ENCODE data around the gene TSHZ3.

TSHZ3 gene

DNA sequence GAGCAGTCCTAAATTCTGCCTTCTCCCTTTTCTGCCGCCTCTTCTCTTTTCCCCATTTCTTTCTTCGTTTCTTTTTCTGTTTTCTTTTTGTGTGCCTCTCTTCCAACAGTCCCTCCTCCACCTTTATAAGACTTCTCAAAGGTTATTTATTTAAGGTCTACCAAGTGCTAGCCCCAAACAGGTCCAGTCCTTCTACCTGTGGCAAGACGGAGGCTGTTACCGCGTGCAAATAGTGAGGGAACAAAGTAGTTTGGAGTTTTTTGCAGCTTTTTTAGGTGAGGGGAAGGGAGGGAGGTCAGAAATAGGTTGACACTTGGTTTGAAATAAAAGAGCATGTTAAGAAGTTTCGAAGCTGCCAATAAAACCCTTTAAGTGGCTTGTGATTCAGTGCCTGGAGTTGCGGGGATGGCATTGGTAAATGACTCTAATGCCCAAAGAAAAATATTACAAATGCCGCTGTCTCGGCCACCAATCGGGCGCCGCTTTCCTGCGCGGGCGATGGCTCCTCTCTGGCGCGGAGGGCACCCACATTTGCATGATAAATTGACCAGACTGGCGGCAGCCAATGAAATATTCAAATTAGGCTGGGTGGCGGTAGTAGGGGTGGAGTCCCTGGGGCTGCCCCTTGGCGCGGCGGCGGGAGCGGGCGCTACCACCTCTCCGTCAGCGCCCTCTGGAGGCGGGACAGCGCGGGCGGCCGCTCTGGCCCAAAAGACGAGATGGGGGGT is 7.5 kb upstream of the TSHZ3 start:
- TF ChIP-seq L3MBTL2 (conservative IDR thresholded peaks at IDR 0.05) (0 out of 2 replicates have a peak, but pooled peaks have one; percentile 7), FOXM1 (IDR thresholded peaks at IDR 0.05; ENCODE audit: borderline replicate concordance) (no peak)
- POLR2A ChIA-PET: no interaction called here
- CTCF ChIA-PET: no interaction called here
- peak; percentile 81 for DNase-seq (ENCODE audit: extremely low spot score)

DNA sequence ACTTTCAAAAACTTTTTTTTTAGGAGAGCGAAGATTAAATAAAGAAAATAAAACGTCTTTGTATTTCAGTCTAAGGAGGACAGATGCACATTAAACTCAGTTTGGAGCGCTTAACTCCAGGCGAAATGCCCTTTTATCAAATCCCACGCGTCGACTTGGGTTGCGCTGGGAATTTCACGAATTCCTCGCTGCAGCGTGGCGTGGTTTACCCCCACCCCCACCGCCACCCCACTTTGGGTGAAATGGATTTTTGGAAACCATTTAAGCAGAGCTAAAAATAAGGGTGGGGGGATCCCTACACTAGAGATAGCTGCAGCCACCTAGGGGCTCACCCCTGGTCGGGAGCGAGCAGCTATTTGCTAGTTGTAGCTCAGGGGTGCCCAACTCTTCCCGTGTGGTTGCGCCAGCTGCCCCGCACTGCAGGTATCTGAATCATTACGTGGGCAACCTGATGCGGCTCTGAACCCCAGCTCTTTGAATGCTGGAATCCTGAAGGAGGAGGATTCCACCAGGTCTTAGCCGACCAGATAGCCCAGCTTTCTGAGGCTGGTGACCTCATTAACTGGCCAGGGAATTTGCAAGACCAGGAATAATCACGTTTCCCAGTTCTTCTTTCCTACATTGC is 6.5 kb upstream of the TSHZ3 start:
- ChIA-PET CTCF (interaction anchor here (0.8 to 1.5 kb wide), 3 partner anchors 10 to 678 kb away, joined by 3 to 4 read pairs (median 3); no protein-coding TSS in a partner anchor), POLR2A (no interaction called here)
- TF ChIP-seq NFRKB (IDR thresholded peaks at IDR 0.05): no peak
- no peak for TF ChIP-seq BHLHE40 (IDR thresholded peaks at IDR 0.05; ENCODE audit: borderline replicate concordance)
- TF ChIP-seq, protein P1, sequence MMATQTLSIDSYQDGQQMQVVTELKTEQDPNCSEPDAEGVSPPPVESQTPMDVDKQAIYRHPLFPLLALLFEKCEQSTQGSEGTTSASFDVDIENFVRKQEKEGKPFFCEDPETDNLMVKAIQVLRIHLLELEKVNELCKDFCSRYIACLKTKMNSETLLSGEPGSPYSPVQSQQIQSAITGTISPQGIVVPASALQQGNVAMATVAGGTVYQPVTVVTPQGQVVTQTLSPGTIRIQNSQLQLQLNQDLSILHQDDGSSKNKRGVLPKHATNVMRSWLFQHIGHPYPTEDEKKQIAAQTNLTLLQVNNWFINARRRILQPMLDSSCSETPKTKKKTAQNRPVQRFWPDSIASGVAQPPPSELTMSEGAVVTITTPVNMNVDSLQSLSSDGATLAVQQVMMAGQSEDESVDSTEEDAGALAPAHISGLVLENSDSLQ (IDR thresholded peaks at IDR 0.05): no peak
- no peak for TF ChIP-seq ZNF384 (IDR thresholded peaks at IDR 0.05)
- no peak for DNase-seq (ENCODE audit: extremely low spot score)

DNA sequence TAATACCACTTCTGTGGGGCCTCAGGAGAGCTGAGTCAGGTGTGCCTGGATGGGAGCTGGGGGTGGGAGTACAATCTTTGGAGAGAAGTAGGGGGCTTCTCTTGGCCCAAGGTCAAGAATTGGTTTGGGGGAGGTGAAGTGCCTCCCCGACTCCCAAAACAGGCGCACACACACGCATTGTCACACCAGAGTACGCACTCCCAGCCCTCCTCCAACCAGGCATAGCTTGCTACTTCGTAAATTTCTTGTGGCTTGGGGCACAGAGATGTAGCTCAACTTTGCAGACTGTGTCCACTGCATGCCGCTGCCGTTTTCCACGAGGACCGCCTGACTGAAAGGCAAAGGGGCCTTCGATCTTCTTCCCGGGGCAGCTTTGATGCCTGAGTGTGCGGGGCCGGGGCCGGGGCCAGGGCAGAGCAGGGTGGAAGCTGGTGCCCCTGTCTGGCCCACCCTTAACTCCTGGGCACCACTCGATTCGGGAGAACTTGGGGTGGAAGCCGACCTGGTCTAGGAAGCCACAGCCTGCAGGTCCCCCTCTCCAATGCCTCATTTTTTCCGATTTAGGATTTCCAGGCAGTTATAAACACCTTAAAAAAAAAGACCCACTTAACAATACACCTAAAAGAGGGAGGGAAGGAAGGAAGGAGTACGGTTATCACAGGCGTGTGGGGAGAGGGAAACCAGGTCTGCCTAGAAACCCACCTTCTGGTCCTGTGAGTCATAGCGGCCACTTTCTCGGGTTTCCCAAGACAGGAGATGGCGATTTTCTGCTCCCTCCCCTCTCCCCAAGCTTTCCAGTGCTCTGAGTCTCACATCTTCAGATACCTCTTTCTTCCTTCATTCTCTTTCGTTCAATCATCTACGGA is 5.8 kb upstream of the TSHZ3 start:
- ChIA-PET POLR2A (interaction anchor here (0.6 kb wide), 1 partner anchor 74 kb away, joined by 3 read pairs; no protein-coding TSS in a partner anchor), CTCF (interaction anchor here (0.6 to 1.5 kb wide), 4 partner anchors 11 to 1634 kb away, joined by 3 to 4 read pairs (median 3); no protein-coding TSS in a partner anchor)
- DNase-seq (ENCODE audit: extremely low spot score): no peak
- TF ChIP-seq TARDBP (IDR thresholded peaks at IDR 0.05) (no peak), NFRKB (IDR thresholded peaks at IDR 0.05) (no peak), HDGF (IDR thresholded peaks at IDR 0.05; ENCODE audit: borderline replicate concordance) (no peak), SP1 (IDR thresholded peaks at IDR 0.05) (no peak), L3MBTL2 (conservative IDR thresholded peaks at IDR 0.05) (no peak), LEF1 (IDR thresholded peaks at IDR 0.05; ENCODE audit: borderline replicate concordance) (no peak), FOXA1 (IDR thresholded peaks at IDR 0.05) (no peak), BHLHE40 (IDR thresholded peaks at IDR 0.05; ENCODE audit: borderline replicate concordance) (no peak), CTBP1 (IDR thresholded peaks at IDR 0.05; ENCODE audit: borderline replicate concordance) (no peak), ZNF384 (IDR thresholded peaks at IDR 0.05) (no peak)
- TF ChIP-seq, protein P1 (IDR thresholded peaks at IDR 0.05): no peak

DNA sequence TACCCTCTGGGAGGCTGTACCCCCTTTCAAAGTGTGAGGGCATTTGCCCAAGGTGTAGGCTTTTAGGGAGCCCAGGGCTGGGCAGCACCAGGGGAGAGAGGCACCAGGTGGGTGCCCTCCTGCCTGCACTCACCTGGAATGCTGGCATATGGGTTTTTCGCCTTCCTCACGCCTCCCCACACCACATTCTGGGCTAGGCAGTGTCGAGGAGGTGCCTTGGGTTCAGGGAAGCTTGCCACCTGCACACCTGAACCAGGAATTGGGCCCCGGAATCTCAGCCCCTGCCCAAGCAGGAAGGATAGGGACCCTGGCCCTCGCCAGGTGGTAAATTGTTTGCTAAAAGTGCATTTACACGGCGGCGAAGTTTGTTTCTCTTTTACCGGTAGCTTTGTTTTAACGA is 5.1 kb upstream of the TSHZ3 start:
- no peak for TF ChIP-seq TARDBP (IDR thresholded peaks at IDR 0.05)
- TF ChIP-seq FOXA1 (IDR thresholded peaks at IDR 0.05): no peak
- TF ChIP-seq HDGF (IDR thresholded peaks at IDR 0.05; ENCODE audit: borderline replicate concordance): no peak
- no peak for TF ChIP-seq SUZ12 (IDR thresholded peaks at IDR 0.05)
- TF ChIP-seq SP1 (IDR thresholded peaks at IDR 0.05): no peak
- no peak for TF ChIP-seq FOXK2 (IDR thresholded peaks at IDR 0.05)
- no peak for TF ChIP-seq FOXM1 (IDR thresholded peaks at IDR 0.05; ENCODE audit: borderline replicate concordance)
- TF ChIP-seq BHLHE40 (IDR thresholded peaks at IDR 0.05; ENCODE audit: borderline replicate concordance): no peak
- TF ChIP-seq, protein P1 (IDR thresholded peaks at IDR 0.05): no peak
- no peak for TF ChIP-seq NFRKB (IDR thresholded peaks at IDR 0.05)
- no peak for TF ChIP-seq LEF1 (IDR thresholded peaks at IDR 0.05; ENCODE audit: borderline replicate concordance)
- no peak for TF ChIP-seq CTBP1 (IDR thresholded peaks at IDR 0.05; ENCODE audit: borderline replicate concordance)
- no peak for TF ChIP-seq ELF4 (IDR thresholded peaks at IDR 0.05)
- TF ChIP-seq ARNT (IDR thresholded peaks at IDR 0.05): no peak
- no peak for TF ChIP-seq L3MBTL2 (conservative IDR thresholded peaks at IDR 0.05)
- TF ChIP-seq ZNF384 (IDR thresholded peaks at IDR 0.05): no peak
- ChIA-PET CTCF (interaction anchor here (0.7 to 1.5 kb wide), 2 partner anchors 30 to 300 kb away, joined by 3 to 4 read pairs; no protein-coding TSS in a partner anchor), POLR2A (interaction anchor here (0.6 kb wide), 1 partner anchor 74 kb away, joined by 3 read pairs; no protein-coding TSS in a partner anchor)
- DNase-seq (ENCODE audit: extremely low spot score): no peak

DNA sequence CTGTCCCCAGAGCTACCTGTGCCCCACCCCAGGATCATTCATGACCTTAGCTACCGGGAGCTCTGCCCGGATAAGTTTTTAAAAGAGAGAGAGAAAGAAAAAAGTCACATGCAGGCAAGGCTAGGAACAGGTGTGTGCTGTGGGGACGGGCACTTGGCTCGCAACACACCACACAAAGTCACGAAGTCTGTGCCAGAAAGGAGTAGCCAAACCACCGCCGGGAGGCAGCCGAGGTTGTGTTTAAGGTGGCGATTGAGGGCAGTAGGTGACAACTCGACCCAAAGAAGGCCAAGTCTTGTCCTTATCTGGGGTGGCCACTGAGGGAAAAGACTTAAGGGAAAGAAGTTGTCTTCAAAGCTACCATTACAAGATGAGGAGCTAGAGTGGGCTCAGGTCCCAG is 4.6 kb upstream of the TSHZ3 start:
- DNase-seq (ENCODE audit: extremely low spot score): no peak
- ChIA-PET POLR2A (no interaction called here), CTCF (no interaction called here)
- TF ChIP-seq, protein P1 (IDR thresholded peaks at IDR 0.05): no peak
- TF ChIP-seq SUZ12 (IDR thresholded peaks at IDR 0.05): no peak
- TF ChIP-seq ELF4 (IDR thresholded peaks at IDR 0.05): no peak
- TF ChIP-seq ZNF384 (IDR thresholded peaks at IDR 0.05): no peak

Data from HEK293T (cell line).